HepG2 (cell line): ENCODE results near the gene P4HTM. TPM values are rescaled to one million over a fixed set of nuclear protein-coding genes. Genes with fewer than 3 reads are reported as not detected.

Source experiments
- BRCA1 ChIP-seq: sonication (generic); formaldehyde crosslinking; IDR thresholded peaks from 2 replicates; pipeline ENCODE4 v1.4.0; 2020; ENCODE audit warnings: missing genetic modification reagents
- FIP1L1 ChIP-seq: fragments of 200-400 bp; formaldehyde crosslinking; IDR thresholded peaks from 2 replicates; pipeline ENCODE4 v1.6.1; 2018; ENCODE audit warnings: low read depth, mild to moderate bottlenecking, low read length, moderate library complexity, borderline replicate concordance; ENCODE audit not compliant: insufficient read depth
- GZF1 ChIP-seq: sonication (generic); formaldehyde crosslinking; IDR thresholded peaks from 2 replicates; pipeline ENCODE4 v1.5.1; 2020; ENCODE audit warnings: mild to moderate bottlenecking, missing genetic modification reagents
- HNRNPL ChIP-seq: fragments of 200-400 bp; formaldehyde crosslinking; IDR thresholded peaks from 2 replicates; pipeline ENCODE4 v1.6.1; 2017; ENCODE audit warnings: mild to moderate bottlenecking, low read depth, low read length
- HNRNPLL ChIP-seq: fragments of 200-400 bp; formaldehyde crosslinking; IDR thresholded peaks from 2 replicates; pipeline ENCODE4 v1.6.1; 2017; ENCODE audit warnings: mild to moderate bottlenecking, low read depth, low read length; ENCODE audit not compliant: poor library complexity, severe bottlenecking
- NFE2L2 ChIP-seq: fragments of 150-350 bp; IDR thresholded peaks from 2 replicates; pipeline ENCODE4 v1.6.1; 2014; ENCODE audit warnings: low read length
- NRL ChIP-seq: sonication (generic); formaldehyde crosslinking; IDR thresholded peaks from 2 replicates; pipeline ENCODE4 v1.5.0; 2020; ENCODE audit warnings: missing genetic modification reagents, mild to moderate bottlenecking, moderate library complexity, borderline replicate concordance
- PATZ1 ChIP-seq: sonication (generic); formaldehyde crosslinking; IDR thresholded peaks from 2 replicates; pipeline ENCODE4 v1.4.0; 2020; ENCODE audit warnings: missing genetic modification reagents
- PHB2 ChIP-seq: fragments of 450-650 bp; IDR thresholded peaks from 2 replicates; pipeline ENCODE4 v1.6.1; 2018; ENCODE audit not compliant: partially characterized antibody
- REPIN1 ChIP-seq: sonication (generic); formaldehyde crosslinking; IDR thresholded peaks from 2 replicates; pipeline ENCODE4 v1.8.0; 2022; ENCODE audit warnings: missing genetic modification reagents, low read depth, mild to moderate bottlenecking, borderline replicate concordance
- RFXAP ChIP-seq: sonication (generic); formaldehyde crosslinking; IDR thresholded peaks from 2 replicates; pipeline ENCODE4 v1.4.0; 2020; ENCODE audit warnings: missing genetic modification reagents, borderline replicate concordance
- SP4 ChIP-seq: sonication (generic); formaldehyde crosslinking; IDR thresholded peaks from 2 replicates; pipeline ENCODE4 v1.8.1; 2023; ENCODE audit warnings: mild to moderate bottlenecking, missing genetic modification reagents
- ZFP36L2 ChIP-seq: sonication (generic); formaldehyde crosslinking; IDR thresholded peaks from 2 replicates; pipeline ENCODE4 v1.4.0; 2020; ENCODE audit warnings: missing genetic modification reagents
- ZKSCAN5 ChIP-seq: sonication (generic); formaldehyde crosslinking; IDR thresholded peaks from 2 replicates; pipeline ENCODE4 v1.5.1; 2020; ENCODE audit warnings: mild to moderate bottlenecking, missing genetic modification reagents
- ZNF274 ChIP-seq: sonication (generic); formaldehyde crosslinking; IDR thresholded peaks from 2 replicates; pipeline ENCODE4 v1.5.1; 2020; ENCODE audit warnings: mild to moderate bottlenecking, missing genetic modification reagents
- ZNF326 ChIP-seq: sonication (generic); formaldehyde crosslinking; IDR thresholded peaks from 2 replicates; pipeline ENCODE4 v1.4.0; 2020; ENCODE audit warnings: missing genetic modification reagents, borderline replicate concordance
- ZNF350 ChIP-seq: sonication (generic); formaldehyde crosslinking; IDR thresholded peaks from 2 replicates; pipeline ENCODE4 v1.4.0; 2020; ENCODE audit warnings: mild to moderate bottlenecking, low read depth, missing genetic modification reagents, borderline replicate concordance
- ZNF468 ChIP-seq: sonication (generic); formaldehyde crosslinking; IDR thresholded peaks from 2 replicates; pipeline ENCODE4 v1.8.0; 2022; ENCODE audit warnings: mild to moderate bottlenecking, moderate library complexity, missing genetic modification reagents
- ZNF510 ChIP-seq: sonication (generic); formaldehyde crosslinking; IDR thresholded peaks from 2 replicates; pipeline ENCODE4 v1.4.0; 2020; ENCODE audit warnings: low read depth, mild to moderate bottlenecking, missing genetic modification reagents
- ZSCAN29 ChIP-seq: sonication (generic); formaldehyde crosslinking; conservative IDR thresholded peaks from 2 replicates; pipeline ENCODE4 v1.4.0; 2020; ENCODE audit warnings: mild to moderate bottlenecking, missing genetic modification reagents
- polyA plus RNA-seq, 8 experiments: library from polyadenylated mRNA; depleted of rRNA in 3 of 8; stranded (reverse) in 7 of 8; unstranded in 1 of 8; fragments of >200 nt; fragmentation: Illumina TruSeq in 4 of 8; extraction: Trizol in 4 of 8; gene quantifications; 2 replicates each; pipeline versions ENCODE4 v1.2.1 to v1.2.3, GENCODE V29; 2011 to 2016; ENCODE audit warnings: low read depth in 4 of 8, missing spikeins in 1 of 8, mixed read lengths in 1 of 8; ENCODE audit not compliant: insufficient read depth in 1 of 8
- total RNA-seq, 5 experiments: library from RNA; depleted of rRNA; stranded (reverse); fragments of >200 nt; fragmentation: Illumina TruSeq; extraction: Trizol; gene quantifications; 2 replicates each; pipeline ENCODE4 v1.2.3, GENCODE V29; 2016; ENCODE audit warnings: low read depth in 1 of 5
- TF ChIP-seq, protein P1 (sequence below): sonication (generic); formaldehyde crosslinking; IDR thresholded peaks from 2 replicates; pipeline ENCODE4 v1.4.0; 2020; ENCODE audit warnings: missing genetic modification reagents, low read depth, mild to moderate bottlenecking, borderline replicate concordance
- TF ChIP-seq, protein P2 (sequence below): sonication (generic); formaldehyde crosslinking; IDR thresholded peaks from 2 replicates; pipeline ENCODE4 v1.4.0; 2020; ENCODE audit warnings: missing genetic modification reagents

The P4HTM gene
- total and polyA plus RNA-seq, 2 of the 13 experiments (the other 11 are each of a cell fraction or from before 2014, with no cell fraction given), result 0.01 TPM; not detected in 1

DNA sequence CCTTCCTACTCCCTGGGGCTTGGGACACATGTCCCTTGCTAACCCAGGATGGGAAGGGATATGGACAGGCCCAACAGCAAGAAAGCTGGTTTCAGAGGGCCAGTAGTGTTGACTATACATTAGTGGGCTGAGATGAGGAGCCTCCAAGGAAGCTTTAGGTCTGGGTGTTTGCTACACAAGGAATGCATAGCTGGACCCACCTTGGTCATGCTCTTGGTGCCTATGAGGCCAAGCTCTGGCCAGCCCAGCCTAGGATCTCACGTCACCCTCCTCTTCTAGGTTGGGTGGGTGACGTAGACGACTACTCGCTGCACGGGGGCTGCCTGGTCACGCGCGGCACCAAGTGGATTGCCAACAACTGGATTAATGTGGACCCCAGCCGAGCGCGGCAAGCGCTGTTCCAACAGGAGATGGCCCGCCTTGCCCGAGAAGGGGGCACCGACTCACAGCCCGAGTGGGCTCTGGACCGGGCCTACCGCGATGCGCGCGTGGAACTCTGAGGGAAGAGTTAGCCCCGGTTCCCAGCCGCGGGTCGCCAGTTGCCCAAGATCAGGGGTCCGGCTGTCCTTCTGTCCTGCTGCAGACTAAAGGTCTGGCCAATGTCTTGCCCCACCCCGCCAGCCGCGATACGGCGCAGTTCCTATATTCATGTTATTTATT is 16.5 kb downstream of the P4HTM start (continued):
- TF ChIP-seq NFE2L2 (no peak), SP4 (CRISPR knock-in tag) (no peak), NRL (no peak), ZNF326 (CRISPR knock-in tag) (no peak), ZSCAN29 (CRISPR knock-in tag) (0 out of 2 replicates have a peak, but pooled peaks have one; percentile 55), REPIN1 (CRISPR knock-in tag) (no peak), ZNF350 (CRISPR knock-in tag) (no peak), ZFP36L2 (CRISPR knock-in tag) (no peak), ZNF468 (CRISPR knock-in tag) (no peak), ZNF274 (CRISPR knock-in tag) (0 out of 2 replicates have a peak, but pooled peaks have one; percentile 0), GZF1 (no peak), PATZ1 (no peak), ZNF510 (peak; percentile 71), HNRNPL (no peak), HNRNPLL (no peak), RFXAP (CRISPR knock-in tag) (no peak), FIP1L1 (no peak), ZKSCAN5 (CRISPR knock-in tag) (no peak), PHB2 (no peak), BRCA1 (no peak)
- TF ChIP-seq, protein P1, sequence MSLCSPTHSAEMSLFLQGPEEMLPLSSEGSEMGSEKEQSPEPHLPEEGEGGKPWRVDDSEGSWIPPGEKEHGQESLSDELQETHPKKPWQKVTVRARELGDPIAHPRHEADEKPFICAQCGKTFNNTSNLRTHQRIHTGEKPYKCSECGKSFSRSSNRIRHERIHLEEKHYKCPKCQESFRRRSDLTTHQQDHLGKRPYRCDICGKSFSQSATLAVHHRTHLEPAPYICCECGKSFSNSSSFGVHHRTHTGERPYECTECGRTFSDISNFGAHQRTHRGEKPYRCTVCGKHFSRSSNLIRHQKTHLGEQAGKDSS (CRISPR knock-in tag), result peak; percentile 7; the same call in 1 of the 2 replicates
- TF ChIP-seq, protein P2, sequence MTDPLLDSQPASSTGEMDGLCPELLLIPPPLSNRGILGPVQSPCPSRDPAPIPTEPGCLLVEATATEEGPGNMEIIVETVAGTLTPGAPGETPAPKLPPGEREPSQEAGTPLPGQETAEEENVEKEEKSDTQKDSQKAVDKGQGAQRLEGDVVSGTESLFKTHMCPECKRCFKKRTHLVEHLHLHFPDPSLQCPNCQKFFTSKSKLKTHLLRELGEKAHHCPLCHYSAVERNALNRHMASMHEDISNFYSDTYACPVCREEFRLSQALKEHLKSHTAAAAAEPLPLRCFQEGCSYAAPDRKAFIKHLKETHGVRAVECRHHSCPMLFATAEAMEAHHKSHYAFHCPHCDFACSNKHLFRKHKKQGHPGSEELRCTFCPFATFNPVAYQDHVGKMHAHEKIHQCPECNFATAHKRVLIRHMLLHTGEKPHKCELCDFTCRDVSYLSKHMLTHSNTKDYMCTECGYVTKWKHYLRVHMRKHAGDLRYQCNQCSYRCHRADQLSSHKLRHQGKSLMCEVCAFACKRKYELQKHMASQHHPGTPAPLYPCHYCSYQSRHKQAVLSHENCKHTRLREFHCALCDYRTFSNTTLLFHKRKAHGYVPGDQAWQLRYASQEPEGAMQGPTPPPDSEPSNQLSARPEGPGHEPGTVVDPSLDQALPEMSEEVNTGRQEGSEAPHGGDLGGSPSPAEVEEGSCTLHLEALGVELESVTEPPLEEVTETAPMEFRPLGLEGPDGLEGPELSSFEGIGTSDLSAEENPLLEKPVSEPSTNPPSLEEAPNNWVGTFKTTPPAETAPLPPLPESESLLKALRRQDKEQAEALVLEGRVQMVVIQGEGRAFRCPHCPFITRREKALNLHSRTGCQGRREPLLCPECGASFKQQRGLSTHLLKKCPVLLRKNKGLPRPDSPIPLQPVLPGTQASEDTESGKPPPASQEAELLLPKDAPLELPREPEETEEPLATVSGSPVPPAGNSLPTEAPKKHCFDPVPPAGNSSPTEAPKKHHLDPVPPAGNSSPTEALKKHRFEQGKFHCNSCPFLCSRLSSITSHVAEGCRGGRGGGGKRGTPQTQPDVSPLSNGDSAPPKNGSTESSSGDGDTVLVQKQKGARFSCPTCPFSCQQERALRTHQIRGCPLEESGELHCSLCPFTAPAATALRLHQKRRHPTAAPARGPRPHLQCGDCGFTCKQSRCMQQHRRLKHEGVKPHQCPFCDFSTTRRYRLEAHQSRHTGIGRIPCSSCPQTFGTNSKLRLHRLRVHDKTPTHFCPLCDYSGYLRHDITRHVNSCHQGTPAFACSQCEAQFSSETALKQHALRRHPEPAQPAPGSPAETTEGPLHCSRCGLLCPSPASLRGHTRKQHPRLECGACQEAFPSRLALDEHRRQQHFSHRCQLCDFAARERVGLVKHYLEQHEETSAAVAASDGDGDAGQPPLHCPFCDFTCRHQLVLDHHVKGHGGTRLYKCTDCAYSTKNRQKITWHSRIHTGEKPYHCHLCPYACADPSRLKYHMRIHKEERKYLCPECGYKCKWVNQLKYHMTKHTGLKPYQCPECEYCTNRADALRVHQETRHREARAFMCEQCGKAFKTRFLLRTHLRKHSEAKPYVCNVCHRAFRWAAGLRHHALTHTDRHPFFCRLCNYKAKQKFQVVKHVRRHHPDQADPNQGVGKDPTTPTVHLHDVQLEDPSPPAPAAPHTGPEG (CRISPR knock-in tag), result no peak
